Neuronal stem cell (in vitro differentiated cells): ENCODE data around the gene SEC14L1.
"Not testable (repeated sequence)": the region's sequence is repeated elsewhere in the genome, so short reads cannot be mapped to it uniquely, and the experiment has no call there.

Source experiments
- DNase-seq: peaks from one replicate; pipeline ENCODE4 v3.0.0-alpha.2; 2013; ENCODE audit warnings: low spot score
- H2AFZ ChIP-seq: one replicate; pipeline ENCODE4 v1.6.1; 2013; ENCODE audit warnings: mild to moderate bottlenecking, low read length, inconsistent platforms
- H2AK5ac ChIP-seq: 2 replicates; pipeline ENCODE4 v1.6.1; 2013; ENCODE audit warnings: low read depth, mild to moderate bottlenecking, inconsistent platforms, low read length, moderate library complexity, mixed read lengths
- H2BK120ac ChIP-seq: 2 replicates; pipeline ENCODE4 v1.6.1; 2013; ENCODE audit warnings: low read depth, mild to moderate bottlenecking, inconsistent platforms, low read length, moderate library complexity, mixed read lengths
- H2BK12ac ChIP-seq: one replicate; pipeline ENCODE4 v1.6.1; 2013; ENCODE audit warnings: low read length, inconsistent platforms
- H2BK15ac ChIP-seq: 2 replicates; pipeline ENCODE4 v1.6.1; 2013; ENCODE audit warnings: mild to moderate bottlenecking, low read length, inconsistent platforms, mixed read lengths
- H2BK5ac ChIP-seq: one replicate; pipeline ENCODE4 v1.6.1; 2013; ENCODE audit warnings: inconsistent platforms, mild to moderate bottlenecking, low read length, moderate library complexity
- H3K14ac ChIP-seq: one replicate; pipeline ENCODE4 v1.6.1; 2013; ENCODE audit warnings: low read length, inconsistent platforms
- H3K18ac ChIP-seq: 2 replicates; pipeline ENCODE4 v1.6.1; 2013; ENCODE audit warnings: low read length, inconsistent platforms
- H3K23ac ChIP-seq: 2 replicates; pipeline ENCODE4 v1.6.1; 2013; ENCODE audit warnings: low read depth, mild to moderate bottlenecking, mixed read lengths, low read length, inconsistent platforms; ENCODE audit not compliant: poor library complexity
- H3K27ac ChIP-seq: replicated peaks from 3 replicates; pipeline ENCODE4 v1.5.1; 2013; ENCODE audit warnings: low read length, inconsistent platforms
- H3K27me3 ChIP-seq, 3 experiments: 2 replicates each; pipeline ENCODE4 v1.6.1; 2013; ENCODE audit warnings: low read length in 3 of 3, mild to moderate bottlenecking in 2 of 3, inconsistent platforms in 1 of 3, low read depth in 1 of 3, mixed read lengths in 1 of 3, moderate library complexity in 1 of 3; ENCODE audit not compliant: control insufficient read depth in 3 of 3, insufficient read depth in 3 of 3
- H3K36me3 ChIP-seq, 2 donors: replicated peaks in 1 of 2; 2 replicates each; pipeline ENCODE4 v1.6.1; 2013; ENCODE audit warnings: low read length in 2 of 2; ENCODE audit not compliant: control insufficient read depth in 2 of 2, insufficient read depth in 2 of 2
- H3K4ac ChIP-seq: 2 replicates; pipeline ENCODE4 v1.6.1; 2013; ENCODE audit warnings: inconsistent platforms, mild to moderate bottlenecking, low read length, moderate library complexity
- H3K4me1 ChIP-seq, 2 donors: 1 replicate in 1 of 2; 2 replicates in 1 of 2; pipeline ENCODE4 v1.6.1; 2013; ENCODE audit warnings: low read length in 2 of 2, low read depth in 1 of 2; ENCODE audit not compliant: control insufficient read depth in 2 of 2, insufficient read depth in 1 of 2
- H3K4me2 ChIP-seq: one replicate; pipeline ENCODE4 v1.6.1; 2013; ENCODE audit warnings: mild to moderate bottlenecking, low read length, inconsistent platforms; ENCODE audit not compliant: insufficient read depth, poor library complexity, severe bottlenecking
- H3K4me3 ChIP-seq, 2 donors: 2 replicates each; pipeline ENCODE4 v1.5.1; 2013; ENCODE audit warnings: low read length in 2 of 2, mild to moderate bottlenecking in 2 of 2, inconsistent platforms in 1 of 2, moderate library complexity in 1 of 2
- H3K79me1 ChIP-seq: one replicate; pipeline ENCODE4 v1.6.1; 2013; ENCODE audit warnings: low read depth, mild to moderate bottlenecking, inconsistent platforms, low read length, moderate library complexity
- H3K9ac ChIP-seq: one replicate; pipeline ENCODE4 v1.6.1; 2013; ENCODE audit warnings: mild to moderate bottlenecking, low read depth, low read length, inconsistent platforms; ENCODE audit not compliant: poor library complexity
- H3K9me3 ChIP-seq, 2 donors: replicated peaks in 1 of 2; 2 replicates each; pipeline versions ENCODE3 to v1.6.1; 2013; ENCODE audit warnings: low read length in 2 of 2, mild to moderate bottlenecking in 2 of 2, inconsistent platforms in 1 of 2, low read depth in 1 of 2, mixed read lengths in 1 of 2, moderate library complexity in 1 of 2; ENCODE audit not compliant: control insufficient read depth in 2 of 2, insufficient read depth in 1 of 2
- H4K8ac ChIP-seq: one replicate; pipeline ENCODE4 v1.6.1; 2013; ENCODE audit warnings: low read depth, mild to moderate bottlenecking, inconsistent platforms, low read length, moderate library complexity
- H4K91ac ChIP-seq: one replicate; pipeline ENCODE4 v1.6.1; 2013; ENCODE audit warnings: low read length, low read depth, mild to moderate bottlenecking, inconsistent platforms; ENCODE audit not compliant: poor library complexity
- WGBS, 2 donors: extraction: QIAGEN DNeasy Blood & Tissue Kit; methylation state at CpG; one replicate each; pipeline ENCODE4 v1.1.7; 2013; ENCODE audit warnings: missing lambda C conversion rate in 2 of 2, mixed read lengths in 1 of 2; ENCODE audit not compliant: insufficient read length in 2 of 2, insufficient replicate concordance in 1 of 2; ENCODE audit errors: extremely low coverage in 2 of 2; 5-methylcytosine and 5-hydroxymethylcytosine counted together

Gene SEC14L1

DNA sequence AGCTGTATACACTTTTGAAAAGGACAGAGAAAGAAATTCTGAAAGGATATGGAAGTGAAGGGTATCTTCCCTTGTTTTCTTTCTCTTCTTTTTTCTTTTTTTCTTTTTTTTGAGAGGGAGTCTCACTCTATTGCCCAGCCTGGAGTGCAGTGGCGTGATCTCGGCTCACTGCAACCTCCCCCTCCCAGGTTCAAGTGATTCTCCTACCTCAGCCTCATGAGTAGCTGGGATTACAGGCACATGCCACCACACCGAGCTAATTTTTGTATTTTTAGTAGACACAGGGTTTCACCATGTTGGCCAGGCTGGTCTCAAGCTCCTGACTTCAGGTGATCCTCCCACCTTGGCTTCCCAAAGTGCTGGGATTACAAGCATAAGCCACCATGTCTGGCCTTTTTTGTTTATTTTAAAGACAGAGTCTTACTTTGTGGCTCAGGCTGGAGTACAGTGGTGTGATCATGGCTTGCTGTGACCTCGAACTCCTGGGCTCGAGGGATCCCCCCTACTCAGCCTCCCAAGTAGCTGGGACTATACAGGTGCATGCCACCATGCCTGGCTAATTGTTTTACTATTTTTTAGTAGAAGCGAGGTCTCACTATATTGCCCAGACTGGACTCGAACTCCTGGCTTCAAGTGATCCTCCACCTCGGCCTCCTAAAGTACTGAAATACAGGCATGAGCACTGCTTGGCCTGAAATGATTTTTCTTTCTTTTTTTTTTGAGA, 38.2 kb upstream of the SEC14L1 start:
- Histone ChIP-seq H3K36me3 (peaks cover 10 to 28% of the 10 kb centered on the region in 2 donors), H3K4me1 (peaks cover 3 to 12% of the 10 kb centered on the region in 2 donors)
- H3K18ac ChIP-seq, H3K4me3 ChIP-seq, H3K79me1 ChIP-seq, H3K9ac ChIP-seq, H2AFZ ChIP-seq, H3K4me2 ChIP-seq, H3K14ac ChIP-seq, H3K23ac ChIP-seq, H2AK5ac ChIP-seq, H2BK15ac ChIP-seq, H3K27me3 ChIP-seq, H2BK5ac ChIP-seq, H2BK12ac ChIP-seq, DNase-seq, H3K9me3 ChIP-seq, H4K91ac ChIP-seq, H4K8ac ChIP-seq, H2BK120ac ChIP-seq, H3K4ac ChIP-seq, H3K27ac ChIP-seq: not testable (repeated sequence)
- no CpG with 5 or more reads among the region's 8 CpGs for WGBS, 2 donors

DNA sequence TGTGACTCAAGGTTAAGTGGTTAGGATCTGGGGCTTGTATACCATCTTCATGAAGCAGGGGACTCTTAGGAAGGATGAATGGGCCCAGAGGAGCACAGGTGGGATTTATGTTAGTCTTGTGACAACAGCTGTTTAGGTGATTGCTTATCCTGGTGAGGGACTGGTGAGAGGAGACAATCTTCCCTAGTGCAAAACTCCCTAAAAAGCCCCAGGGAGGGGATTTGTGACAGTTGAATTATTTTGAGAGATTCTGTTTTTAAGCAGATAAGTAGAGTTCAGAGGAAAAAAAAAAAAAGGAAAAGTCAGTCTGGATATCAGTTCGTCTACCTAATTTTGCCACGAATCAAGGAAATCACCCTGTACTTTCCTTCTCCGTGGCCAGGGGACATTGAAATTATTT, 35.1 kb upstream of the SEC14L1 start:
- Histone ChIP-seq H2BK12ac (no peak overlapping the region), H2BK120ac (no peak overlapping the region), H3K23ac (no peak overlapping the region), H3K36me3 (peaks cover 2 to 7% of the 10 kb centered on the region in 2 donors), H3K18ac (no peak overlapping the region), H3K4me2 (no peak overlapping the region), H3K9ac (no peak overlapping the region), H3K4ac (no peak overlapping the region), H3K4me3 (no peak overlapping the region), H3K79me1 (no peaks in the 10 kb centered on the region), H2AK5ac (no peak overlapping the region), H3K14ac (no peak overlapping the region), H2BK15ac (no peak overlapping the region), H3K27me3 (no peaks in the 10 kb centered on the region), H3K9me3 (peaks cover 0 to 2% of the 10 kb centered on the region in 2 donors), H4K8ac (no peak overlapping the region), H3K27ac (no peak overlapping the region), H2AFZ (no peak overlapping the region), H3K4me1 (peaks cover 9 to 18% of the 10 kb centered on the region in 2 donors), H4K91ac (no peak overlapping the region), H2BK5ac (no peak overlapping the region)
- no CpG with 5 or more reads among the region's 3 CpGs for WGBS, 2 donors
- no peak for DNase-seq

DNA sequence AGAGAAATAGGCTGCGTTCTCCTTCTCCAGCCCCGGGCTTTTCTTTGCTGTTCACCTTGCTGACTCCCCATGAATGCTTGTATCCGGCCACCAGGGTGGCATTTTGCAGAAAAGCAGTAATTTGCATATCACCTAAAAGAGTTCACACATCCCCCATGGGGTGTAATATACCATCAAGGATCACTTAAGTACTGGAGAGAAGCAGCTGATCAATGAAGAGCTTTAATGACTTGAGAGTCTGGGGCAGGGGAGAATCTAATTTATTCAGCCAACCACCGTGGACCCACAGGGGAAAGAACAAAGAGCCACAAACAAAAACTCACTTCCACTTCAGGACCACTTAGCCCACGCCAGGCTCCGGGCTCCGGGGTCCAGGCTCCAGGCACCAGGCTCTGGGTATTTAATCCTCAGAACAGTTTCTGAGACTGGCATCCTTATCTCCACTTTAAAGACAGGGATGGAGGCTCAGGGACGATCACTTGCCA, 33.9 kb upstream of the SEC14L1 start:
- no peaks in the 10 kb centered on the region for H3K79me1 ChIP-seq
- no peak overlapping the region for H4K91ac ChIP-seq
- DNase-seq = no peak
- WGBS, 2 donors = no CpG with 5 or more reads among the region's 8 CpGs
- H4K8ac ChIP-seq = no peak overlapping the region
- H3K36me3 ChIP-seq = no peaks in the 10 kb centered on the region
- no peak overlapping the region for H3K4me2 ChIP-seq
- H3K14ac ChIP-seq = no peak overlapping the region
- no peak overlapping the region for H3K23ac ChIP-seq
- H3K27me3 ChIP-seq = no peaks in the 10 kb centered on the region
- peaks cover 9 to 19% of the 10 kb centered on the region in 2 donors for H3K4me1 ChIP-seq
- no peak overlapping the region for H2AK5ac ChIP-seq
- H3K4me3 ChIP-seq = no peak overlapping the region
- no peak overlapping the region for H3K27ac ChIP-seq
- H3K4ac ChIP-seq = no peak overlapping the region
- no peak overlapping the region for H2AFZ ChIP-seq
- no peak overlapping the region for H2BK15ac ChIP-seq
- H2BK12ac ChIP-seq = no peak overlapping the region
- H2BK5ac ChIP-seq = no peak overlapping the region
- H3K9me3 ChIP-seq = no peaks in the 10 kb centered on the region
- H3K18ac ChIP-seq = peak overlapping the region; percentile 25
- no peak overlapping the region for H2BK120ac ChIP-seq
- no peak overlapping the region for H3K9ac ChIP-seq

DNA sequence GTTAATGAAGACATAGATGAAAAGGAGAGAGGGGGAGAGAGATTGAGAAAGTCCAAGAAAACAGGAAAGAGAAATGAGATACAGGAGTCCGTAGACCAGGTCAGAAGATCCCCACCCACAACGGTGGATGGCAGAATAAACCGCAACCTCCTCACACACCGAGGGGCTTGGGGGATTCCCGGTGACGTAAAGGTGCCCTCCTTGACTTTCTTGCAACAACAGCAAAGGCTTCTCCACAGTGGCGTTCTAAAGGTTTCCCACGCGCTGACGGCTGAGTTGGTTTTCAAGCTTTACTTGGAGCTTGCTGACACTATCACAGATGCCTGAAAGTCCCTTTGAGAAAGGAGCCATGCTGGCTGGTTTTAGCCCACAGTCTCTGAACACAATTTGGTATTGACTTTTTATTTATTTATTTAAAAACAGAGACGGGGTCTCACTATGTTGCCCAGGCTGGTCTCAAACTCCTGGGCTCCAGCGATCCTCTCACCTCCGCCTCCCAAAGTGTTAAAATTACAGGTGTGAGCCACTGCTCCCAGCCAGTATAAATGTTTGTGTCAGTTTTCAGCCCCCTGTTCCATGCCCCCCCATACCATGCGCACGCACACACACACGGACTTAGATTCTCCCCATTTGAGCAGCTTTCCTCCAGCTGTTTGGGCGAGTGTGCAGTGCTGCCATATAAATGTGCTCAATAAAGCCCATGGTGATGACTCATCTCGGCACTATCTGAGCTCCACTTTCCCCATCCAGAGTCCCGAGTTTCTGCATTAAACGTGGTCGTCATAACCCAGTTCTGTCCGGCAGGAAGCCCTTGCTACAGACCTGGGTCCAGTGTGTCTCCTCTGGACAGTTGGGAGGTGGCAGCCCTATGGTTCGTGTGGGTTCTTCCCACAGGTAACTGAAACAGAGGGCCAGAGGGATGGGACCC, 33.0 kb upstream of the SEC14L1 start:
- H3K14ac ChIP-seq = no peak overlapping the region
- no peaks in the 10 kb centered on the region for H3K79me1 ChIP-seq
- no peak overlapping the region for H4K8ac ChIP-seq
- no peak overlapping the region for H2BK120ac ChIP-seq
- no peak overlapping the region for H3K4ac ChIP-seq
- no peak overlapping the region for H3K23ac ChIP-seq
- no peak overlapping the region for H4K91ac ChIP-seq
- no peak overlapping the region for H3K4me3 ChIP-seq
- WGBS, 2 donors = no CpG with 5 or more reads among the region's 23 CpGs
- peaks cover 11 to 21% of the 10 kb centered on the region in 2 donors for H3K4me1 ChIP-seq
- no peak overlapping the region for H3K9ac ChIP-seq
- H2AK5ac ChIP-seq = no peak overlapping the region
- H3K4me2 ChIP-seq = no peak overlapping the region
- no peaks in the 10 kb centered on the region for H3K36me3 ChIP-seq
- no peaks in the 10 kb centered on the region for H3K27me3 ChIP-seq
- H3K27ac ChIP-seq = peak overlapping the region; percentile 19
- no peak overlapping the region for H2BK5ac ChIP-seq
- H3K18ac ChIP-seq = peak overlapping the region; percentile 7
- no peak overlapping the region for H2BK12ac ChIP-seq
- H2AFZ ChIP-seq = no peak overlapping the region
- no peak overlapping the region for H2BK15ac ChIP-seq
- H3K9me3 ChIP-seq = no peaks in the 10 kb centered on the region
- no peak for DNase-seq
